NCI-H1417 (cell line): ENCODE results near the gene NSG2.

Source experiments
- DNase-seq, 3 experiments: peaks; one replicate each; lab custom pipeline; 2025; lab: John Stamatoyannopoulos, UW

NSG2 gene

DNA sequence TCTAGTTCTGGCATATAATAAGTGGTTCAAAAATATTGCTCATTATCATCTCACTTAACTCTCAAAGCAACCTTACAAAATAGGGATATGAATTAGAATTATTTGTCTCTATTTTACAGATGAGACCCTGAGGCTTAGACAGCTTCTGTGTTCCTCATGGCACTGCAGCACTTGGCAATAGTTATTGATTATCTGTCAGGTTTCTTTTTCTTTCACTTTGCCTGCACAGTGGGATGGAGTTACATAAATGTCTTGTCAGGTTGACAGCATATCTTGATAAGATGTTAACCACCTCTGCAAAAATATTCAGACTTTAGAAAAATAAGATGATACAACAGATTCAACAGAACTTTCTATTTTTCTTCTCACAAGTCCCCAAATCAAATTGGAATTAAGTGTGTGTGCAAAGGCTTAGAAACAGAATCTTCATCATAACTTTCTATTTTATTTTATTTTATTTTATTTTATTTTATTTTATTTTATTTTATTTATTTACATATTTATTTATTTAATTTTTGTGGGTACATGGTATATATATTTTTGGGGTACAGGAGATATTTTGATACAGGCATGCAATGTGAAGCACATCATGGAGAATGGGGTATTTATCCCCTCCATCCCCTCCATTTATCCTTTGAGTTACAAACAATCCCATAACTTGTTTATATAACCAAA is 17.7 kb downstream of the NSG2 start:
- no peak for DNase-seq

DNA sequence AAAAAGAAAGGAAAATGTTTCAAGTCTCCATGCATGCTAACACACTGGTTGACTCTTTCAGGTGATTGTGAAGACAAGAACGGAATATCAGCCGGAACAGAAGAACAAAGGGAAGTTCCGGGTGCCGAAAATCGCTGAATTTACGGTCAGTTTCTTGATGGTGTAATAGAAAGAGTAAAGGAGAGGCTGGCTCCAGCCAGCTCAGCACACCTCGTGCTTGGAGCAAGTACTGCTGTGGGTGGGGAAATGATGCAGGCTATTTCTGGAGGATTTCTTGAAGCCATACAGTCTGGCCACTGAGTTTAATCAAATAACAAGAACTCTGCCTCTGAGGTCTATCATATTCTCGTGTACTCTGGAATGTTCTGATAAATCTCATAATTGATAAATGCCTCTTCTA is 18.7 kb downstream of the NSG2 start:
- no peak for DNase-seq

DNA sequence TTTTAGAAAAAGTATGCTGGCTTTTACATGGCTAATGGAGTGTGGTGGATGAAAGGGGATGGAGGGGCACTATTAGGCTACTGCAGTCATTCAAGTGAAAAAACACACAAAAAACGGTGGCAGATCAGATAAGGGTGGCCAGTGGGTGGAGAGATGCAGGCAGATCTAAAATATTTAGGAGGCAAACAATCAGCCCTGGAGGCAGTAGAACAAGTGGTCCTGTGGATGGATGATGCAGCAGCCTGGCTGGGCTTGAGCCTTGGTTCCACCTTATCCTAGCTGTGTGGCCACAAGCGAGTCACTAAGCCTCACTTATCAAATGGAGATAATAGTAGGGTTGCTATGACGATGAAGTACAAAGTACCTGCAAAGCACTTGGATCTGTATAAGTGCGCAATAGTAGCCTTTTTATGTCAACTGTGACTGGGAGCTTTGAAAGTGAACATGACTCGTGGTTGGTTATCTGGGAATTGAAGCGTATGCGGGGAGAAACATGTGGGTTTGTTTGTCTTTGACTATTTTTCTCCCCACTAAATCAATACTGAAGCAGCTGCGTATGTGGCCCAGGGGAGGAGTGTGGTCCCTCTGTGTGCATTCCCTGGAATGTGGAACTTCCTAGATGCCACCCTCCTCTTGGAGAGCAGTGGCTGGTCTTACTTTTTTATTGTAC is 20.2 kb downstream of the NSG2 start:
- peak; percentile 10 to 85 (median 44) for DNase-seq

DNA sequence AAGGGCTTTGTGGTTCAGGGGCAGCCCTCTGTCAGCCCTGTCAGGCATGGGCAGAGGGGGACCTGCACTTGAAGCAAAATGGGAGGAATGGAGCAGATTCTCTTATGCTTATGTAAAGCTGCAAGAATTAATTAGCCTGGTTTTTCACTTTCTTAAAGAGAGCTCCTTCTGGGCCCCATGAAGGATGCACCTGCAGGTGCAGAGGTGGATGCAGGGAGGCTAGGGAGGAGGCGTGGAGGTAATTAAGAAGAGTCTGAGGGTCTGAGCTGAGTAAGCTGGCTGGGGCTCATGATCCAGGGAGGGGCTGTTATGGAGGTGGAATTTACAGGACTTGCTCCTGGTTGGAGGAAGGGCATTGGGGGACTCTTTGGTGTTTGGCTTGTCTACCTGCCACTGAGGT is 22.0 kb downstream of the NSG2 start:
- DNase-seq = no peak

GRCh38 chr5:174071484-174071883 is 26.0 kb downstream of the NSG2 start:
- DNase-seq = no peak

- DNase-seq = no peak
These were observed 27.7 kb downstream of the NSG2 start for GRCh38 chr5:174073122-174073660.

- no peak for DNase-seq
These were observed 28.9 kb downstream of the NSG2 start for GRCh38 chr5:174074369-174074768.

GRCh38 chr5:174078416-174078815 is 32.9 kb downstream of the NSG2 start:
- DNase-seq = no peak

DNA sequence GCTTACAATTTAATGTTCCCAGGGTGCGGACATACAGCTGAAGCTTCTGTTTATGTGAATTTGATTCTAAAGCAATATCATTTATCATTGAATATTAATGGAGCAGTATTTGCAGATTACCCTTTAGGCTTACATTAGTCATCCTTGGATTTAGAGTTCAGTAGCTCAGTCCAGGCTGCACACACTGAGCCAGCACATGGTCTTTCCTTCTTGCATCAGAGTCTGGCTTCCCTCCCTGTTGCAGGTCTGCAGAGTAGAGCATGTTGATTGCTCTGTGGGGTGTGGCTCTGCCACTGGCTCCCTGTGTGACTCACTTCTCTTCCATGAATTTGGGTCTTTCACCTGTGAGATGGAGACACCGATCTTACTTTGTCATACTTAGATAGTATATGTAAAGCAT is 36.8 kb downstream of the NSG2 start:
- DNase-seq = peak in 1 of 3 experiments; percentile 38

DNA sequence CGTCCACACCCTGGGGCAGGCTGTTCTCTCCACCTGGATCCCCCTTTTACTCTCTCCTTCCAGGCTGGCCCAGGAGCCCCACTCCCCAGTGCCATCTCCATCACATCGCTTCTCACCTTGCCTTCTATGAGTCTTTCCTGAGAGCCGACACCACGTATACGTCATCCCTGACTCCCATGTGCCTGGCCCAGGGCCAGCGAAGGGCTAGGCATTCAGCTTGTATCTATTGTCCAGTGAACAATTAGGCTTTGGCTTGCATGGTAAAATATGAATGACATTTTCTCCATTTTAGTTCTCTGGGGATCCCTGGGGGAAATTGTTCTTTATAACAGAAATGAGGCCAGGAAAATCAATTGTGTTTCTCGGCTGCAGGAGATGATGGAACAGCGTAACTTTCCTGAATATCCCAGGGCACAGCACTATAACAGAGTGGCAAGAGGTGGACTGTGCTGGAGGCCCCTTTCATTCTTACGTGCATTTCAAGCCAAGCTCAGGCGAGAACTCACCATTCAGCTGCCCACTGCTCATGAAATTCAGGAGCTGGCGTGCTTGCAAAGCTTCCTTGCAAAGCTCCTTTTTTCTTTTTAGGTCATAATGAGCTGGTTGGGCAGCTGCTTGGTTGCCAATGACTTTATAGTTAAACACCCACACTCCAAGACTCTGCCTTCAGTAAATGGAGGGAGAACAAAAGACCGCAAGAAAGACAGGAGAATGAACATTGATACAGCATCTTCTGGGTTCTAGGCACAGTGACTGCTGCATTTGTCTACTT is 37.7 kb downstream of the NSG2 start:
- peak in 2 of 3 experiments; percentile 4 to 24 for DNase-seq

GRCh38 chr5:174084691-174085154 is 39.2 kb downstream of the NSG2 start:
- DNase-seq = no peak

GRCh38 chr5:174086751-174087150 is 41.2 kb downstream of the NSG2 start:
- no peak for DNase-seq

DNA sequence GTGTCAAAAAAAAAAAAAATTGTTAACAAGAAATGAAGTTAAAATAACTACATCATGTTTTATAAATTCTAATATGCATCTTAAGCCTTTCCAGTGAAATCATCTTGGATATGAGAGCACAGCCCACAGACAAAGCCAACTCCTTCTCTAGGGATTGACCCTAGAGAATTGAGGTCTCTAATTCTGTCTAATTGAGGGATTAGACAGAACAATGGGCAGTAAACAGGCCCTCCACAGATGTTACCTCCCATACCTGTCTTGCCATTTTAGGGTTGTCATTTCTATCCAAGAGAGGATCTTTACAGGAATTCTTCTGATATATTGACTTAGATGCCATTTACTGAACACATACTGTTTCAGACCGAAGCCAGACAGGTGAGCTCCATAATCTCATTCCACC is 42.3 kb downstream of the NSG2 start:
- DNase-seq = no peak

DNA sequence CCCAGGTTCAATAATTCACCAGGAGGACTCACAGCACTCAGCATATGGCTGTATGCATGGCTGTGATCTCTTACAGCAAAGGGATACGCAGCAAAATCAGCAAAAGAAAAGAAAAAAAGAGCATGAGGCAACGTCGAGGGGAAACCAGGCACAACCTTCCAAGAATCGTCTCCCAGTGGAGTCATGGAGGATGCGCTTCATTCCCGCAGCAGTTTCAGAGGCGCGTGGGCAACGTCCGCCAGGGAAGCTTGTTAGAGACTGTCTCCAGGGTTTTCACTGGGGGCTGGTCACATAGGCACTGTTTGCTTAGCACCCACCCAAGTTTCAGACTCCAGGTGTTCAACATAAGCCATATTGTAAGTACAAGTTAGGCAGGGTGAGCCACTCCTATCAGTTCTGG is 44.6 kb downstream of the NSG2 start:
- no peak for DNase-seq

DNA sequence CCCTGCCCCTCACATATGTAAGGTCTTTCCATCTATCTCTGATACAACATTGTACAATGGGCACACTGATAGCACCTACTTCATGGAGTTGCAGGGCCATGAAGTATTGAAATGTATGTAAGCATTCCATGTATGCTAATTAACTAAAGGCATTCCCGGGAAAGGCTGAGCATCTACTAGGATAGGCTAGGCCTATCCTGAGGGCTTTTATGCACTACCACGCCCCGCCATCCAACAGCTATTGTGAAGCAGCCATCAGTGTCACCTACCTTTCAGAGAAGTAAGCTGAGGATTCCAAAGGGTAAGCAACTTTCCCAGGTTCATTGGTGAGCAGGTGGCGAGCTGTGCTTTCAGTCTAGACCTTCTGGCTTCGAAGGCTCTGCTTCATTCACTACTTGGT is 47.6 kb downstream of the NSG2 start:
- no peak for DNase-seq

DNA sequence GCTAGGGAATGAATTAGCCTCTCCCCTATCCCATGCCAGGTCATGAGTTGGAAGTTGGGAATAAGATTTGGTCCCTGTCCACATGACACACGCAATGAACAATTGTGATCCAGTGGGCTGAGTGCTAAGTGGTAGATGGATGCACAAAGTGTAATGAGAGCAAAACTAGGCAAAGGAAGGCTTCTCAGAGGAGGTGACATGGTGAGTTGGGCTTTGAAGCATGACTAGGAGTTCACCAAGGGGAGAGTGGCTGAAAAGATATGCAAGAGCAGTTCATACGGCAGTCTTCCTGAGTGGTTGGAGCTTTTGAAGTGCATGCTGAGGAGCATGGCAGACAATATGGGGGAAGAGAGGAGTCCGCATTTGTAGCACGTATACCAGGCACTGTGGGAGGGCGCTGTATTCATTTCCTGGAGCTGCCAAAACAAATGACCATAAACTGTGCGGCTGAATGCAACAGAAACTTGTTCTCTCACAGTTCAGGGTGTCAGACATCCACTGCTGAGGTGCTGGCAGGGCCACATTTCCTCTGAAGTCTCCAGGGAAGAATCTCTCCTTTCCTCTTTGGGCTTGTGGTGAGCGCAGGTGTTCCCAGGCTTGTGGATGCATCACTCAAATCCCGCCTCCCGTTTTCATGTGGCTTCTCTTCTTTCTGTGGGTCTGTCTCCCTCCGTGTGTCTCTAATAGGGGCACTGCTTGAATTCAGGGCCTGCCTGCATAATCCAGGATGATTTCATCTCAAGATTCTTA is 49.5 kb downstream of the NSG2 start:
- DNase-seq = no peak

DNA sequence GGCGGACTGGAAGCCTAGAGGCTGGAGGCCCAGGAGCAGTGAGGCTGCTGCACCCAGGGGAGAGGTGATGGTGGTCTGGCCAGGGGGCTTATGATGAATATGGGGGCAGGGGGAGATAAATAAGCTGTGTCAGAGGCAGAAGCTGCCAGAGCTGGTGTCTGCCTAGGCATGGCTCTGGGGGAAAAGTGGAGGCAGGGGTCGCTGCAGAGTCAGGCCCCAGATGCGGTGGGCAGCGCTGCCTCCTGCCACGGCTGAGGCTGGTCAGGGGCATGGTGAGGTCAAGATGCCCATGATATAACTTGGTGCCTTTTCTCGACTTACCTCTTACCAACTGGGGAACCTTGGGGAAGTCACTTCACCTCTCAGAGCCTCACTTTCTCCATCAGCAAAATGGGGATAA is 51.1 kb downstream of the NSG2 start:
- no peak for DNase-seq

DNA sequence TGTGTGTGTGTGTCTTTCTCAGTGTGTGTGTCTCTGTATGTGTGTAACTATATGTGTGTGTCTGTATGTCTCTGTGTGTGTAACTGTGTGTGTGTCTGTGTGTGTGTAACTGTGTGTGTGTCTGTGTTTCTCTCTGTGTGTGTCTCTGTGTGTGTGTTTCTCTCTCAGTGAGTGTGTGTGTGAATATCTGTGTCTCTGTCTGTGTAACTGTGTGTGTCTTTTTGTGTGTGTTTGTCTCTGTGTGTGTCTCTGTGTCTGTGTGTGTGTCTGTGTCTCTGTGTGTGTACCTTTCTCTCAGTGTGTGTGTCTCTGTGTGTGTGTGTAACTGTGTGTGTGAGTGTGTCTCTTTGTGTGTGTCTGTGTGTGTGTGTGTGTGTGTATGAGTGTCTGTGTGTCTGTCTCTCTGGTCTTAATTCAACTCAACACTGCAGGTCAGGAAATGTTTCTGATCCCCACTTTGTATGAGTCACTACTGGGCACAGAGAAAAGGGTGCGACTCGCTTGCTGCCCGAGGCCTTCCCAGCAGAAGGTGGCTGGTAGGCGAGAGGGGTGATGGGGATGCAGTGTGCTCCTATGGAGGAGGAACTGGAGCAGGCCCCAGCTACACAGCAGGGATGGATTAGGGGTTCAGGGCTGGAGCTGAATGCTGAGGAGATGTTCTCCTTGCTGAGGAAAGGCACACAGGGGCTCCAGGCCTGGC is 52.1 kb downstream of the NSG2 start:
- DNase-seq = no peak

GRCh38 chr5:174098694-174099093 is 53.2 kb downstream of the NSG2 start:
- no peak for DNase-seq

DNA sequence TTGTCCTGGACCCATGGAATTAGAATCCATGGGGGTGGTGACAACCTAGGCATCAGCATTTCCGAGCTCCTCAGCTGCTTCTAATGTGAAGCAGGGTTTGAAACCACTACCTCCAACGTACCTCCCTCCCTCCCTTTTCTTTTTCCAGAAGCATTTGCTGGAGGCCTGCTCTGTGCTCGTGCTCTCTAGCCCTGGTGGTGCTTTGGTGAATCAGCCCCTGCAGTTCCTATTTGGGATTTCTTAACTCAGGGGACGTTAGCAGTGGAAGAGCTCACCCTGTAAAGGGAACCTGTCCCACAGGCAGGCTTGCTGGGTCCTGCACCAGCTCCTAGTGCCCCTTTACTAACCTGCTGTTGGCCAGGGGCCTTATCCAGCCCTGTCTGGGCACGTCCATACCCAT is 55.0 kb downstream of the NSG2 start:
- no peak for DNase-seq

DNA sequence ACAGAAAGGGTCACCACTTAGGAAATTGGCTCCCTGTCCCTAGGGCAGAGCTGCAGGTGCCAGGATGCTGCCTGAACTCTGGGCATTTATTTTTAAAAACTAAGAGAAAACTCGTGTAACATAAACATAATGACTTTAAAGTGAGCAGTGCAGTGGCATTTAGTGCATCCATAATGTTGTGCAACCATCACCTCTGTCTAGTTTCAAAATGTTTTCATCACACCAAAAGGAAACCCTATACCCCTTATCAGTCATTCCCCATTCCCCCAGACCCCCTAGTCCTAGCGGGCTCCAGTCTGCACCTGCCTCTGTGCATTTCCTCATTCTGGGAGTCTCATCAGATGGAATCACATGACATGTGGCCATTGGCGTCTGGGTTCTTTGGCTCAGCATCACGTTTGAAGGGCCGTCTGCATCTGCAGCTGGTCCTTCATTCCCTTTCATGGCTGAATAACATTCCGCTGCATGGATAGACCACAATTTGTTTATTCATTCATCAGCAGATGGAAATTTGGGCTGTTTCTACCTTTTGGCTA is 55.8 kb downstream of the NSG2 start:
- DNase-seq = no peak
